Smooth muscle cell (in vitro differentiated cells): ENCODE results near the gene CACNB2. TPM values are rescaled to one million over a fixed set of nuclear protein-coding genes. Genes with fewer than 3 reads are reported as not detected.

Source experiments
- DNase-seq: peaks from one replicate; lab custom pipeline; 2025; ENCODE audit not compliant: unreplicated experiment; lab: John Stamatoyannopoulos, UW
- H2AFZ ChIP-seq: fragments of 200-600 bp; sonication (generic); 2 replicates; pipeline ENCODE4 v1.6.0; 2016; ENCODE audit warnings: antibody characterized with exemption, low read depth, mild to moderate bottlenecking
- H3F3A ChIP-seq: fragments of 200-600 bp; sonication (generic); 2 replicates; pipeline ENCODE4 v1.6.0; 2017; ENCODE audit warnings: antibody characterized with exemption, low read depth
- H3K27ac ChIP-seq: fragments of 200-600 bp; sonication (generic); 2 replicates; pipeline ENCODE4 v1.5.1; 2016; ENCODE audit warnings: low read depth, mild to moderate bottlenecking
- H3K27me3 ChIP-seq: fragments of 200-600 bp; sonication (generic); 2 replicates; pipeline ENCODE4 v1.6.1; 2016; ENCODE audit warnings: low read depth, mild to moderate bottlenecking
- H3K36me3 ChIP-seq: fragments of 200-600 bp; sonication (generic); 2 replicates; pipeline ENCODE4 v1.5.1; 2016; ENCODE audit warnings: low read depth
- H3K4me1 ChIP-seq: fragments of 200-600 bp; sonication (generic); 2 replicates; pipeline ENCODE4 v1.5.1; 2016; ENCODE audit warnings: low read depth
- H3K4me2 ChIP-seq: fragments of 200-600 bp; sonication (generic); 2 replicates; pipeline ENCODE4 v1.6.0; 2016; ENCODE audit warnings: mild to moderate bottlenecking
- H3K4me3 ChIP-seq: fragments of 200-600 bp; sonication (generic); 2 replicates; pipeline ENCODE4 v1.5.1; 2016; ENCODE audit warnings: mild to moderate bottlenecking
- H3K79me2 ChIP-seq: fragments of 200-600 bp; sonication (generic); 2 replicates; pipeline ENCODE4 v1.6.0; 2016; ENCODE audit warnings: low read depth, mild to moderate bottlenecking
- H3K9ac ChIP-seq: fragments of 200-600 bp; sonication (generic); 2 replicates; pipeline ENCODE4 v1.6.0; 2016; ENCODE audit warnings: low read depth
- H3K9me3 ChIP-seq: fragments of 200-600 bp; sonication (generic); replicated peaks from 2 replicates; pipeline ENCODE4 v1.5.1; 2016; ENCODE audit warnings: low read depth
- H4K20me1 ChIP-seq: fragments of 200-600 bp; sonication (generic); 2 replicates; pipeline ENCODE4 v1.6.0; 2016; ENCODE audit warnings: low read depth
- CTCF ChIP-seq: fragments of 200-600 bp; sonication (generic); IDR thresholded peaks from 2 replicates; pipeline ENCODE4 v1.5.1; 2017; ENCODE audit warnings: borderline replicate concordance, mild to moderate bottlenecking, antibody characterized with exemption; ENCODE audit not compliant: insufficient read depth, poor library complexity, severe bottlenecking
- WGBS: methylation state at CpG from one replicate; pipeline ENCODE4 v1.1.7; 2016; ENCODE audit warnings: low lambda C conversion rate; 5-methylcytosine and 5-hydroxymethylcytosine counted together
- polyA plus RNA-seq: library from polyadenylated mRNA; unstranded; fragments of >200 nt; fragmentation: Nextera tagmentation; extraction: Ambion mirVana; gene quantifications from 2 replicates; pipeline ENCODE4 v1.2.1, GENCODE V29; 2016
- total RNA-seq: library from RNA; depleted of rRNA; stranded (reverse); fragments of >200 nt; gene quantifications from 2 replicates; pipeline ENCODE4 v1.2.3, GENCODE V29; 2014

Gene CACNB2
- total and polyA plus RNA-seq, 2 experiments from 2014 or later: 0.04 to 1.1 TPM

- peaks cover under 1% of the 10 kb centered on the region for H3K27me3 ChIP-seq
- no peaks in the 10 kb centered on the region for H3K4me1 ChIP-seq
- H3F3A ChIP-seq: no peaks in the 10 kb centered on the region
- no peaks in the 10 kb centered on the region for H3K79me2 ChIP-seq
- no peaks in the 10 kb centered on the region for H3K36me3 ChIP-seq
- DNase-seq: no peak
- no peak overlapping the region for H2AFZ ChIP-seq
- H3K27ac ChIP-seq: no peak overlapping the region
- no peak overlapping the region for H3K4me2 ChIP-seq
- no peaks in the 10 kb centered on the region for H3K9me3 ChIP-seq
- H4K20me1 ChIP-seq: no peaks in the 10 kb centered on the region
- H3K9ac ChIP-seq: no peak overlapping the region
- no peak overlapping the region for H3K4me3 ChIP-seq
- TF ChIP-seq CTCF: no peak
These were observed 306.0 kb downstream of the CACNB2 start for GRCh38 chr10:18446205-18446604.

GRCh38 chr10:18449611-18450026 is 309.4 kb downstream of the CACNB2 start:
- no peak for TF ChIP-seq CTCF
- H2AFZ ChIP-seq: no peak overlapping the region
- WGBS: 87% methylated on average over 7 of the region's 7 CpGs

GRCh38 chr10:18450298-18450697 is 310.1 kb downstream of the CACNB2 start:
- H3K4me3 ChIP-seq: no peak overlapping the region
- no peaks in the 10 kb centered on the region for H3K36me3 ChIP-seq
- no peaks in the 10 kb centered on the region for H3K9me3 ChIP-seq
- H3K4me2 ChIP-seq: no peak overlapping the region
- H4K20me1 ChIP-seq: no peaks in the 10 kb centered on the region
- WGBS: 80% methylated on average over 6 of the region's 6 CpGs
- TF ChIP-seq CTCF: no peak
- no peak for DNase-seq
- no peak overlapping the region for H2AFZ ChIP-seq
- H3F3A ChIP-seq: no peaks in the 10 kb centered on the region
- H3K79me2 ChIP-seq: no peaks in the 10 kb centered on the region
- H3K27me3 ChIP-seq: peaks cover 9% of the 10 kb centered on the region
- H3K9ac ChIP-seq: no peak overlapping the region
- no peaks in the 10 kb centered on the region for H3K4me1 ChIP-seq
- no peak overlapping the region for H3K27ac ChIP-seq

More at GRCh38 chr10:18449611-18450026, 309.4 kb downstream of the CACNB2 start:
- Histone ChIP-seq H3K27me3 (peaks cover 9% of the 10 kb centered on the region), H3K4me3 (no peak overlapping the region), H3K36me3 (no peaks in the 10 kb centered on the region), H3K4me2 (no peak overlapping the region), H3K9me3 (no peaks in the 10 kb centered on the region), H4K20me1 (no peaks in the 10 kb centered on the region), H3F3A (no peaks in the 10 kb centered on the region), H3K4me1 (no peaks in the 10 kb centered on the region), H3K79me2 (no peaks in the 10 kb centered on the region), H3K9ac (no peak overlapping the region), H3K27ac (no peak overlapping the region)
- no peak for DNase-seq

GRCh38 chr10:18455086-18455884 is 315.1 kb downstream of the CACNB2 start:
- Histone ChIP-seq H3K4me2 (no peak overlapping the region), H3F3A (no peaks in the 10 kb centered on the region), H3K9me3 (no peaks in the 10 kb centered on the region), H3K36me3 (no peaks in the 10 kb centered on the region), H3K4me1 (no peaks in the 10 kb centered on the region), H3K79me2 (no peaks in the 10 kb centered on the region), H2AFZ (no peak overlapping the region), H3K27me3 (peaks cover 9% of the 10 kb centered on the region), H3K27ac (no peak overlapping the region), H4K20me1 (no peaks in the 10 kb centered on the region), H3K9ac (no peak overlapping the region), H3K4me3 (no peak overlapping the region)
- 38% methylated on average over 1 of the region's 1 CpG for WGBS
- no peak for DNase-seq
- TF ChIP-seq CTCF: no peak
